CD14-positive monocyte (primary cell): ENCODE measurements around the gene CHRNA3. TPM values are rescaled to one million over a fixed set of nuclear protein-coding genes. Genes with fewer than 3 reads are reported as not detected.

Experiments
- DNase-seq, 3 donors: peaks; one replicate each; pipeline ENCODE4 v3.0.0-alpha.2; 2011 to 2022
- H2AFZ ChIP-seq: 2 replicates; pipeline ENCODE4 v1.6.0; 2012; ENCODE audit warnings: mild to moderate bottlenecking, low read depth, low read length, inconsistent platforms; ENCODE audit not compliant: insufficient read depth, poor library complexity, severe bottlenecking
- H3K27ac ChIP-seq, 2 donors: 1 replicate in 1 of 2; 2 replicates in 1 of 2; pipeline ENCODE4 v1.5.1; 2012 to 2013; ENCODE audit warnings: low read length in 2 of 2, control low read depth in 1 of 2, inconsistent platforms in 1 of 2, low read depth in 1 of 2, mild to moderate bottlenecking in 1 of 2
- H3K27me3 ChIP-seq, 2 donors: one replicate each; pipeline versions ENCODE4 v1.6.0 to v1.6.1; 2011 to 2013; ENCODE audit warnings: low read length in 2 of 2; ENCODE audit not compliant: control insufficient read depth in 2 of 2, insufficient read depth in 2 of 2
- H3K36me3 ChIP-seq, 2 donors: replicated peaks in 1 of 2; 1 replicate in 1 of 2; 2 replicates in 1 of 2; pipeline versions ENCODE4 v1.5.1 to v1.6.1; 2012 to 2013; ENCODE audit warnings: low read length in 2 of 2, control low read depth in 1 of 2, inconsistent platforms in 1 of 2, mild to moderate bottlenecking in 1 of 2; ENCODE audit not compliant: insufficient read depth in 2 of 2, control insufficient read depth in 1 of 2
- H3K4me1 ChIP-seq, 2 donors: 1 replicate in 1 of 2; 2 replicates in 1 of 2; pipeline versions ENCODE4 v1.5.1 to v1.6.1; 2012 to 2013; ENCODE audit warnings: low read length in 2 of 2, control low read depth in 1 of 2, inconsistent platforms in 1 of 2, mild to moderate bottlenecking in 1 of 2, moderate library complexity in 1 of 2; ENCODE audit not compliant: insufficient read depth in 2 of 2, control insufficient read depth in 1 of 2
- H3K4me2 ChIP-seq: replicated peaks from 2 replicates; pipeline ENCODE3; 2012; ENCODE audit warnings: low read length, moderate library complexity, mild to moderate bottlenecking; ENCODE audit not compliant: poor library complexity, severe bottlenecking; ENCODE audit errors: extremely low read depth
- H3K4me3 ChIP-seq, 3 experiments: fragments of 200-600 bp in 1 of 3; sonication (generic) in 1 of 3; replicated peaks in 1 of 3; 1 replicate in 2 of 3; 2 replicates in 1 of 3; pipeline ENCODE4 v1.5.1; 2011 to 2013; ENCODE audit warnings: low read length in 3 of 3, mild to moderate bottlenecking in 3 of 3, control low read depth in 2 of 3, low read depth in 2 of 3, inconsistent platforms in 1 of 3, moderate library complexity in 1 of 3
- H3K79me2 ChIP-seq: 2 replicates; pipeline ENCODE4 v1.6.0; 2012; ENCODE audit warnings: mild to moderate bottlenecking, control low read depth, inconsistent platforms, low read length, moderate library complexity; ENCODE audit not compliant: insufficient read depth
- H3K9ac ChIP-seq: 2 replicates; pipeline ENCODE4 v1.6.0; 2017; ENCODE audit warnings: low read length, mild to moderate bottlenecking; ENCODE audit not compliant: insufficient read depth, poor library complexity, severe bottlenecking
- H3K9me3 ChIP-seq, 2 donors: replicated peaks in 1 of 2; 1 replicate in 1 of 2; 2 replicates in 1 of 2; pipeline versions ENCODE4 v1.5.1 to v1.6.1; 2012 to 2013; ENCODE audit warnings: low read length in 2 of 2, control low read depth in 1 of 2; ENCODE audit not compliant: control insufficient read depth in 1 of 2, insufficient read depth in 1 of 2
- H4K20me1 ChIP-seq: 2 replicates; pipeline ENCODE4 v1.6.0; 2012; ENCODE audit warnings: mild to moderate bottlenecking, low read length, control low read depth, moderate library complexity; ENCODE audit not compliant: insufficient read depth
- H3K27ac Mint-ChIP-seq, 7 donors: one replicate each; pipeline ENCODE4 v1.8.0; 2020; ENCODE audit warnings: mild to moderate bottlenecking in 7 of 7, mixed read lengths in 7 of 7, moderate library complexity in 6 of 7, inconsistent platforms in 2 of 7
- H3K27me3 Mint-ChIP-seq, 3 donors: one replicate each; pipeline ENCODE4 v1.8.0; 2021 to 2022; ENCODE audit warnings: low read depth in 3 of 3, mild to moderate bottlenecking in 3 of 3, mixed read lengths in 3 of 3, moderate library complexity in 3 of 3, inconsistent platforms in 1 of 3
- H3K36me3 Mint-ChIP-seq, 2 donors: one replicate each; pipeline ENCODE4 v1.8.0; 2020; ENCODE audit warnings: mixed read lengths in 2 of 2, inconsistent platforms in 1 of 2, mild to moderate bottlenecking in 1 of 2
- H3K4me1 Mint-ChIP-seq: one replicate; pipeline ENCODE4 v1.8.0; 2020; ENCODE audit warnings: mild to moderate bottlenecking, mixed read lengths
- H3K4me3 Mint-ChIP-seq, 2 donors: one replicate each; pipeline ENCODE4 v1.8.0; 2020; ENCODE audit warnings: mild to moderate bottlenecking in 2 of 2, mixed read lengths in 2 of 2, moderate library complexity in 1 of 2
- H3K9me3 Mint-ChIP-seq, 7 donors: one replicate each; pipeline ENCODE4 v1.8.0; 2020 to 2022; ENCODE audit warnings: mixed read lengths in 7 of 7, mild to moderate bottlenecking in 6 of 7, moderate library complexity in 6 of 7, inconsistent platforms in 2 of 7
- WGBS: methylation state at CpG from one replicate; pipeline ENCODE4 v1.1.5; 2013; ENCODE audit warnings: missing lambda C conversion rate; ENCODE audit not compliant: insufficient coverage; 5-methylcytosine and 5-hydroxymethylcytosine counted together
- intact Hi-C, 2 donors: fragments of 100-400 bp; cut with micrococcal nuclease; formaldehyde crosslinking; loops; one replicate each; pipeline versions ENCODE4 v1.15.0 to v1.15.1; 2023
- polyA plus RNA-seq, 3 donors: library from polyadenylated mRNA; depleted of rRNA in 1 of 3; unstranded in 2 of 3; stranded (reverse) in 1 of 3; fragments of 300-500 nt in 2 of 3; fragments of >200 nt in 1 of 3; fragmentation: Illumina TruSeq in 2 of 3; gene quantifications; 1 replicate in 2 of 3; 2 replicates in 1 of 3; pipeline ENCODE4 v1.2.3, GENCODE V29; 2012 to 2021
- TF ChIP-seq, protein P1 (sequence below): fragments of 200-600 bp; IDR thresholded peaks from one replicate; pipeline ENCODE4 v1.8.0; 2022; ENCODE audit warnings: antibody characterized with exemption, mild to moderate bottlenecking

Gene CHRNA3
- polyA plus RNA-seq, 3 donors, result not detected

DNA sequence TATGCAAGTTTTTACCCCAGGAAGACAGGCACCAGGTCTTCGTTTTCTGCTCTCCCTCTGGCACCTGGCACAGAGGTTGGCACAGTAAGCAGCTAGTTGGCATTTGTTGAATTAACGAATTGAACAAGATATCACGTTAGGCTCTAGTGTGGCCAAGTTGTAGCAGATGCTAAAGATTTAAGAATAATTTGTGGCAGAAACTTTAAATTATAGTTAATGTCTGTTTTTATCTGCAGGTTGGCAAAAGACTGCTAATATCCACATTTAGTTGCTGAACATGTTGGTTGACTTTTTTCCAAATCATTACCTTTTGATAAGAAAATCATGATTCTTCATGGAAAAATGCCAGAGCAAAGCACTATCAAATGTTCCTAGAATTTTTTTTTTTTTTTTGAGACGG is 47.4 kb downstream of the CHRNA3 start:
- Mint-ChIP-seq H3K4me3 (no peak overlapping the region), H3K27me3 (peaks cover 2 to 3% (median 3%) of the 10 kb centered on the region in 3 donors), H3K36me3 (no peaks in the 10 kb centered on the region), H3K9me3 (no peaks in the 10 kb centered on the region), H3K27ac (no peak overlapping the region), H3K4me1 (no peaks in the 10 kb centered on the region)
- Histone ChIP-seq H4K20me1 (no peaks in the 10 kb centered on the region), H3K4me3 (no peak overlapping the region), H3K36me3 (no peaks in the 10 kb centered on the region), H3K27me3 (no peaks in the 10 kb centered on the region), H3K4me1 (no peaks in the 10 kb centered on the region), H3K79me2 (no peaks in the 10 kb centered on the region), H3K9me3 (no peaks in the 10 kb centered on the region), H3K27ac (no peak overlapping the region), H2AFZ (no peak overlapping the region), H3K9ac (no peak overlapping the region), H3K4me2 (no peak overlapping the region)
- TF ChIP-seq, protein P1, sequence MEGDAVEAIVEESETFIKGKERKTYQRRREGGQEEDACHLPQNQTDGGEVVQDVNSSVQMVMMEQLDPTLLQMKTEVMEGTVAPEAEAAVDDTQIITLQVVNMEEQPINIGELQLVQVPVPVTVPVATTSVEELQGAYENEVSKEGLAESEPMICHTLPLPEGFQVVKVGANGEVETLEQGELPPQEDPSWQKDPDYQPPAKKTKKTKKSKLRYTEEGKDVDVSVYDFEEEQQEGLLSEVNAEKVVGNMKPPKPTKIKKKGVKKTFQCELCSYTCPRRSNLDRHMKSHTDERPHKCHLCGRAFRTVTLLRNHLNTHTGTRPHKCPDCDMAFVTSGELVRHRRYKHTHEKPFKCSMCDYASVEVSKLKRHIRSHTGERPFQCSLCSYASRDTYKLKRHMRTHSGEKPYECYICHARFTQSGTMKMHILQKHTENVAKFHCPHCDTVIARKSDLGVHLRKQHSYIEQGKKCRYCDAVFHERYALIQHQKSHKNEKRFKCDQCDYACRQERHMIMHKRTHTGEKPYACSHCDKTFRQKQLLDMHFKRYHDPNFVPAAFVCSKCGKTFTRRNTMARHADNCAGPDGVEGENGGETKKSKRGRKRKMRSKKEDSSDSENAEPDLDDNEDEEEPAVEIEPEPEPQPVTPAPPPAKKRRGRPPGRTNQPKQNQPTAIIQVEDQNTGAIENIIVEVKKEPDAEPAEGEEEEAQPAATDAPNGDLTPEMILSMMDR, result no peak
- no peak for DNase-seq
- intact Hi-C loops, result no loop called here
- 90% methylated on average over 3 of the region's 4 CpGs for WGBS

DNA sequence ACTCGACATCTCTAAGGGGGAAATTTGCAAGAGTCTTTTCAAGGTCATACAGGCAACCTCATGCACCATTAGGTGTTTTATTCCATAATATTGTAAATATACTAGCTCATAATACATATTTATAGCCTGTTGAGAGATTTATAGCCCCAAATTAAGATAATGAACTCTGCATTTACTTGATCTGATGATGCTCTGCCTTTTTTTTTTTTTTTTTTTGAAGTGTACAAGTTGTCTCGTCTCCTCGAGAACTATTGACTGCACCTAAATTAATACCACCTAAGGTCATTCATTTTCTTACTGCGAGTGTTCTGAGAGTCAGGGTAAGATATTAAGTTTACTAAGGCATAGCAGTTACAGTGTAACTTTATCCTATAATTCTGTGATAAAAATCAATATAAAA is 49.4 kb downstream of the CHRNA3 start:
- Histone ChIP-seq H3K36me3 (no peaks in the 10 kb centered on the region), H3K4me1 (peaks cover under 1% of the 10 kb centered on the region in 2 donors), H3K4me2 (no peak overlapping the region), H4K20me1 (no peaks in the 10 kb centered on the region), H3K4me3 (no peak overlapping the region), H3K9ac (no peak overlapping the region), H3K79me2 (no peaks in the 10 kb centered on the region), H2AFZ (no peak overlapping the region), H3K27me3 (peaks cover 12 to 13% of the 10 kb centered on the region in 2 donors), H3K27ac (no peak overlapping the region), H3K9me3 (no peaks in the 10 kb centered on the region)
- no CpG with 5 or more reads among the region's 4 CpGs for WGBS
- Mint-ChIP-seq H3K9me3 (peaks cover 0 to 4% (median 2%) of the 10 kb centered on the region in 7 donors), H3K36me3 (peaks cover 0 to 3% of the 10 kb centered on the region in 2 donors), H3K4me1 (peaks cover 3% of the 10 kb centered on the region), H3K27ac (no peak overlapping the region), H3K4me3 (no peak overlapping the region), H3K27me3 (peaks cover 7 to 17% (median 14%) of the 10 kb centered on the region in 3 donors)
- TF ChIP-seq, protein P1, result no peak
- intact Hi-C loops, result no loop called here
- DNase-seq, result no peak
